B cell (primary cell): ENCODE data around the gene RSPRY1. TPM values are rescaled to one million over a fixed set of nuclear protein-coding genes. Genes with fewer than 3 reads are reported as not detected.

Experiments
- ATAC-seq: fragments of 200-7000 bp; cut with Tn5 transposase; one replicate; pipeline ENCODE4 v1.10.0; 2021; ENCODE audit warnings: low read depth, mild to moderate bottlenecking, moderate number of reproducible peaks, moderate library complexity
- CTCF ChIA-PET: fragments of 350-600 bp; sonication (Branson Sonifier 250); formaldehyde crosslinking; loops from one replicate; lab custom pipeline; 2021; ENCODE audit warnings: antibody characterized with exemption, inconsistent platforms; lab: Charles Lee
- POLR2A ChIA-PET: fragments of 350-600 bp; sonication (Branson Sonifier 250); formaldehyde crosslinking; loops from one replicate; lab custom pipeline; 2021; ENCODE audit warnings: antibody characterized with exemption; lab: Charles Lee
- DNase-seq: peaks from one replicate; pipeline ENCODE4 v3.0.0; 2013
- H2AFZ ChIP-seq: 2 replicates; pipeline ENCODE4 v1.6.1; 2012; ENCODE audit warnings: mild to moderate bottlenecking, low read depth, low read length; ENCODE audit not compliant: insufficient read depth, poor library complexity, severe bottlenecking
- H3K27ac ChIP-seq, 2 donors: 1 replicate in 1 of 2; 2 replicates in 1 of 2; pipeline ENCODE4 v1.5.1; 2012 to 2013; ENCODE audit warnings: low read length in 2 of 2, mild to moderate bottlenecking in 2 of 2, moderate library complexity in 1 of 2
- H3K27me3 ChIP-seq, 4 experiments: fragments of 200-600 bp in 1 of 4; sonication (generic) in 1 of 4; replicated peaks in 1 of 4; 1 replicate in 2 of 4; 2 replicates in 2 of 4; pipeline versions ENCODE4 v1.6.1 to v1.7.0; 2013 to 2016; ENCODE audit warnings: low read length in 3 of 4, mild to moderate bottlenecking in 2 of 4, mixed read lengths in 1 of 4, moderate library complexity in 1 of 4; ENCODE audit not compliant: insufficient read depth in 4 of 4, control insufficient read depth in 3 of 4; ENCODE audit errors: control extremely low read depth in 1 of 4
- H3K36me3 ChIP-seq, 2 experiments: replicated peaks in 1 of 2; 1 replicate in 1 of 2; 2 replicates in 1 of 2; pipeline versions ENCODE4 v1.6.1 to v1.7.1; 2013; ENCODE audit warnings: low read length in 1 of 2; ENCODE audit not compliant: insufficient read depth in 2 of 2, control insufficient read depth in 1 of 2; ENCODE audit errors: control extremely low read depth in 1 of 2, extremely low read depth in 1 of 2
- H3K4me1 ChIP-seq, 2 donors: fragments of 200-600 bp in 1 of 2; sonication (generic) in 1 of 2; 1 replicate in 1 of 2; 2 replicates in 1 of 2; pipeline versions ENCODE4 v1.5.1 to v1.6.1; 2013 to 2017; ENCODE audit warnings: low read length in 2 of 2; ENCODE audit not compliant: control insufficient read depth in 2 of 2, insufficient read depth in 2 of 2
- H3K4me2 ChIP-seq: replicated peaks from 2 replicates; pipeline ENCODE3; 2012; ENCODE audit warnings: mild to moderate bottlenecking, low read depth, low read length; ENCODE audit not compliant: poor library complexity, severe bottlenecking
- H3K4me3 ChIP-seq, 5 experiments: fragments of 200-600 bp in 1 of 5; sonication (generic) in 1 of 5; 1 replicate in 3 of 5; 2 replicates in 2 of 5; pipeline versions ENCODE4 v1.5.1 to v1.7.0; 2011 to 2016; ENCODE audit warnings: low read length in 4 of 5, mild to moderate bottlenecking in 4 of 5, low read depth in 2 of 5, control low read depth in 1 of 5, moderate library complexity in 1 of 5; ENCODE audit not compliant: insufficient read depth in 1 of 5; ENCODE audit errors: control extremely low read depth in 1 of 5, extremely low read depth in 1 of 5
- H3K79me2 ChIP-seq: fragments of 200-600 bp; sonication (generic); one replicate; pipeline ENCODE4 v1.6.0; 2016; ENCODE audit warnings: low read length; ENCODE audit not compliant: control insufficient read depth, insufficient read depth
- H3K9ac ChIP-seq: fragments of 200-600 bp; sonication (generic); 2 replicates; pipeline ENCODE4 v1.6.1; 2017; ENCODE audit warnings: mild to moderate bottlenecking, low read length, moderate library complexity
- H3K9me3 ChIP-seq, 3 donors: one replicate each; pipeline versions ENCODE4 v1.6.1 to v1.7.1; 2013; ENCODE audit warnings: low read length in 2 of 3; ENCODE audit not compliant: control insufficient read depth in 2 of 3, insufficient read depth in 1 of 3; ENCODE audit errors: control extremely low read depth in 1 of 3
- H4K20me1 ChIP-seq: 2 replicates; pipeline ENCODE4 v1.6.0; 2012; ENCODE audit warnings: mild to moderate bottlenecking, low read length; ENCODE audit not compliant: insufficient read depth, control insufficient read depth, poor library complexity, severe bottlenecking
- H3K27ac Mint-ChIP-seq: one replicate; pipeline ENCODE4 v1.8.0; 2021; ENCODE audit warnings: mixed read lengths
- H3K27me3 Mint-ChIP-seq: one replicate; pipeline ENCODE4 v1.8.0; 2021; ENCODE audit warnings: mixed read lengths
- H3K4me1 Mint-ChIP-seq: one replicate; pipeline ENCODE4 v1.8.0; 2021; ENCODE audit warnings: mixed read lengths
- H3K4me3 Mint-ChIP-seq: one replicate; pipeline ENCODE4 v1.8.0; 2021; ENCODE audit warnings: mixed read lengths
- H3K9me3 Mint-ChIP-seq: one replicate; pipeline ENCODE4 v1.8.0; 2022; ENCODE audit warnings: mixed read lengths; ENCODE audit not compliant: insufficient read depth
- CTCF ChIP-seq: fragments of 200-600 bp; IDR thresholded peaks from one replicate; pipeline ENCODE4 v1.8.0; 2022; ENCODE audit warnings: antibody characterized with exemption, mild to moderate bottlenecking
- EZH2 ChIP-seq: IDR thresholded peaks from 2 replicates; pipeline ENCODE4 v1.6.1; 2012; ENCODE audit warnings: borderline replicate concordance, low read depth, mild to moderate bottlenecking, moderate library complexity, low read length; ENCODE audit not compliant: insufficient read depth, poor library complexity, severe bottlenecking
- WGBS: methylation state at CpG from one replicate; pipeline ENCODE4 v1.1.5; 2013; ENCODE audit warnings: missing lambda C conversion rate; ENCODE audit not compliant: insufficient coverage; 5-methylcytosine and 5-hydroxymethylcytosine counted together
- intact Hi-C: fragments of 100-400 bp; cut with micrococcal nuclease; formaldehyde crosslinking; loops from one replicate; pipeline ENCODE4 v1.10.0; 2022
- polyA plus RNA-seq: library from polyadenylated mRNA; depleted of rRNA; stranded (reverse); fragments of >200 nt; gene quantifications from 2 replicates; pipeline ENCODE4 v1.2.3, GENCODE V29; 2012
- total RNA-seq, 2 donors: library from RNA; stranded (reverse); fragments of 120-200 nt in 1 of 2; gene quantifications; 1 replicate in 1 of 2; 2 replicates in 1 of 2; pipeline versions ENCODE4 v1.2.3 to v1.2.4, GENCODE V29; 2013 to 2022

The RSPRY1 gene
- total and polyA plus RNA-seq, 2 donors (not counting 1 experiment from before 2014, with no cell fraction given) = 9.6 to 38.4 TPM

GRCh38 chr16:57137043-57137442 is 49.1 kb upstream of the RSPRY1 start:
- no peak for TF ChIP-seq EZH2
- no peak for TF ChIP-seq CTCF
- Histone ChIP-seq H3K4me1 (peaks cover 46 to 49% of the 10 kb centered on the region in 2 donors), H3K27ac (no peak overlapping the region), H3K4me3 (no peak overlapping the region), H3K9me3 (no peaks in the 10 kb centered on the region), H3K27me3 (no peaks in the 10 kb centered on the region), H3K4me2 (no peak overlapping the region), H2AFZ (no peak overlapping the region), H4K20me1 (no peaks in the 10 kb centered on the region), H3K36me3 (no peaks in the 10 kb centered on the region), H3K79me2 (no peaks in the 10 kb centered on the region), H3K9ac (no peak overlapping the region)
- Mint-ChIP-seq H3K4me1 (peaks cover 56% of the 10 kb centered on the region), H3K9me3 (no peaks in the 10 kb centered on the region), H3K4me3 (no peak overlapping the region), H3K27me3 (no peaks in the 10 kb centered on the region), H3K27ac (no peak overlapping the region)
- intact Hi-C loops = no loop called here
- DNase-seq = no peak
- 98% methylated on average over 13 of the region's 14 CpGs for WGBS
- ChIA-PET CTCF (no interaction called here), POLR2A (no interaction called here)
- ATAC-seq = no peak

- no peaks in the 10 kb centered on the region for H3K9me3 ChIP-seq
- no peaks in the 10 kb centered on the region for H3K36me3 ChIP-seq
- no peaks in the 10 kb centered on the region for H3K9me3 Mint-ChIP-seq
- H3K4me1 Mint-ChIP-seq = peaks cover 63% of the 10 kb centered on the region
- ATAC-seq (no peak), DNase-seq (no peak)
- H3K4me3 Mint-ChIP-seq = no peak overlapping the region
- TF ChIP-seq CTCF (no peak), EZH2 (no peak)
- H3K9ac ChIP-seq = no peak overlapping the region
- no peak overlapping the region for H3K4me3 ChIP-seq
- intact Hi-C loops = no loop called here
- no peaks in the 10 kb centered on the region for H3K79me2 ChIP-seq
- H2AFZ ChIP-seq = no peak overlapping the region
- 79% methylated on average over 8 of the region's 10 CpGs for WGBS
- H3K4me2 ChIP-seq = no peak overlapping the region
- no peaks in the 10 kb centered on the region for H3K27me3 Mint-ChIP-seq
- no peaks in the 10 kb centered on the region for H4K20me1 ChIP-seq
- H3K27me3 ChIP-seq = no peaks in the 10 kb centered on the region
- no peak overlapping the region for H3K27ac Mint-ChIP-seq
- ChIA-PET POLR2A (no interaction called here), CTCF (interaction anchor here (1.2 kb wide), 1 partner anchor 48 kb away, joined by 3 read pairs; no protein-coding TSS in a partner anchor)
- peaks cover 53 to 56% of the 10 kb centered on the region in 2 donors for H3K4me1 ChIP-seq
- H3K27ac ChIP-seq = no peak overlapping the region
Measured at GRCh38 chr16:57137566-57138273, 48.4 kb upstream of the RSPRY1 start.
